ENCODE data around the gene OSBPL1A. TPM values are rescaled to one million over a fixed set of nuclear protein-coding genes. Genes with fewer than 3 reads are reported as not detected.

OSBPL1A gene
- total RNA-seq, 6 donors from 2014 or later, result 33.3 to 64.5 (median 55.4) TPM

DNA sequence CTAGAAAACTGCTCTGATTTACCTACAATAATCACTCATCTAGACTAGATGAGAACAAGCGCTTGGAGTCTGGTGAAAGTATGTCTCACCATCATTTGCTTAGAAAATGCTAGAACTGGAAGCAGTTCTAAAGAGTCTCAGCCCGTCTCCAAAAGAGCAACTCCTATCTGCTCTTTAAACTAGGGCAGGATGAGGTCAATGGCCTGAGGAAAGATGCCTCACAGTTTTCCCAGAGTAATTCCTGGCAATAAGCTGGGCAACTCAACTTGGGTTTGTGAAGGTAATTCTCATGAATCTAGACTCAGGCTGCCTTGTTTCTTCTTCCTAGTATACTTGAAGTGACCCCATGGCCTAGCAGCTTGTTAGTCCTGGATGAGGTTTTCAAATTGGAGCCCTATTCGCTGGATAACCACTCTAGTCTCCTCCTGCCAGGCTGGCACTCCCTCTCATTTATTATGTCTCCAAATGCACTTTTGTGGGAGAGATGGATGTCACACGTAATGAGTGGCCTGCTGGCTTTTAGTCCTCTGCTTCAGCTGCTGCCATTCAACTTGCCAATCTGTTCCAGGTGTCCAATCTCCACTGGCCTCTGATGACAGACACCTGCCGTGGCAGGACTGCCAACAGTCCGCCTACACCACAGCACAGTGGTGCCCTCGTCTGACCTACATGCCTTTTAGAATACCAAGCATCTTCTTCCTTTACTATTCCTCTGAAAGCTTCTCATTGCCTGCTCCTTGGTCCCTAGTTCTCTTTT, 177.9 kb downstream of the OSBPL1A start:
- no peak for TF ChIP-seq EP300 (IDR thresholded peaks at IDR 0.05)
- no peak for TF ChIP-seq POLR2AphosphoS5 (IDR thresholded peaks at IDR 0.05)
- TF ChIP-seq POLR2A (IDR thresholded peaks at IDR 0.05), result no peak
- TF ChIP-seq, protein P1, sequence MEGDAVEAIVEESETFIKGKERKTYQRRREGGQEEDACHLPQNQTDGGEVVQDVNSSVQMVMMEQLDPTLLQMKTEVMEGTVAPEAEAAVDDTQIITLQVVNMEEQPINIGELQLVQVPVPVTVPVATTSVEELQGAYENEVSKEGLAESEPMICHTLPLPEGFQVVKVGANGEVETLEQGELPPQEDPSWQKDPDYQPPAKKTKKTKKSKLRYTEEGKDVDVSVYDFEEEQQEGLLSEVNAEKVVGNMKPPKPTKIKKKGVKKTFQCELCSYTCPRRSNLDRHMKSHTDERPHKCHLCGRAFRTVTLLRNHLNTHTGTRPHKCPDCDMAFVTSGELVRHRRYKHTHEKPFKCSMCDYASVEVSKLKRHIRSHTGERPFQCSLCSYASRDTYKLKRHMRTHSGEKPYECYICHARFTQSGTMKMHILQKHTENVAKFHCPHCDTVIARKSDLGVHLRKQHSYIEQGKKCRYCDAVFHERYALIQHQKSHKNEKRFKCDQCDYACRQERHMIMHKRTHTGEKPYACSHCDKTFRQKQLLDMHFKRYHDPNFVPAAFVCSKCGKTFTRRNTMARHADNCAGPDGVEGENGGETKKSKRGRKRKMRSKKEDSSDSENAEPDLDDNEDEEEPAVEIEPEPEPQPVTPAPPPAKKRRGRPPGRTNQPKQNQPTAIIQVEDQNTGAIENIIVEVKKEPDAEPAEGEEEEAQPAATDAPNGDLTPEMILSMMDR (IDR thresholded peaks at IDR 0.05), result no peak
- no peak for ATAC-seq (ENCODE audit: low FRiP score in 2 of 2)
- peaks cover 0 to 6% (median under 1%) of the 10 kb centered on the region in 4 donors for H3K36me3 ChIP-seq

DNA sequence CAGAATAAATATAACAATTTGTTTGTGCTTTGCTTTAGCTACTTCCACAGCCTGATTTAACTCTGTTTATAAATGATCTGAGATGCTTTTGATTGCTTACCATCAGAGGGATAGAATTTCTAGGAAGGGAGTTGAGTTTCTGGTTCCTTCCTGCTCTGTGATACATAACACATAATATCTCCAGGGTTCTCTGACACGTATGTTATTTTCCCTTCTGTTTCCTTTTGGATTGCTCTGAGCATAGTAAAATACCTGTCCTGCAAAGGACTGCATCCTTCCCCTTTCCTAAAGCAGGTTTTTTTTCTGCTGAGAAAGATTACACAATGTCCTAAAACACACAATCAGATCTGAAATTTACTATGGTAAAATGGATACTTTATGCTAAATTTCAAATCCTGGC, 182.7 kb downstream of the OSBPL1A start:
- no peak for DNase-seq
- ATAC-seq (ENCODE audit: low FRiP score in 2 of 2), result no peak
- Histone ChIP-seq H3K9me3 (no peaks in the 10 kb centered on the region), H3K27me3 (no peaks in the 10 kb centered on the region), H3K4me3 (no peak overlapping the region), H3K36me3 (no peaks in the 10 kb centered on the region), H3K4me1 (peaks cover 4 to 25% (median 13%) of the 10 kb centered on the region in 4 donors), H3K27ac (peak overlapping the region; percentile 23 to 67 (median 44))
- TF ChIP-seq, protein P1 (IDR thresholded peaks at IDR 0.05), result no peak
- TF ChIP-seq EP300 (IDR thresholded peaks at IDR 0.05), result no peak
- no peak for TF ChIP-seq POLR2A (IDR thresholded peaks at IDR 0.05)
- no peak for TF ChIP-seq POLR2AphosphoS5 (IDR thresholded peaks at IDR 0.05)
- 12 to 31% methylated on average over 1 of the region's 1 CpG for WGBS, 2 donors

More for the DNA sequence above, 177.9 kb downstream of the OSBPL1A start:
- no peak overlapping the region for H3K27ac ChIP-seq
- H3K9me3 ChIP-seq, result no peaks in the 10 kb centered on the region
- no peak overlapping the region for H3K4me3 ChIP-seq
- peaks cover 2 to 16% (median 7%) of the 10 kb centered on the region in 4 donors for H3K4me1 ChIP-seq
- no peak for DNase-seq
- WGBS, 2 donors, result 79 to 91% methylated on average over 7 of the region's 7 CpGs
- H3K27me3 ChIP-seq, result no peaks in the 10 kb centered on the region

DNA sequence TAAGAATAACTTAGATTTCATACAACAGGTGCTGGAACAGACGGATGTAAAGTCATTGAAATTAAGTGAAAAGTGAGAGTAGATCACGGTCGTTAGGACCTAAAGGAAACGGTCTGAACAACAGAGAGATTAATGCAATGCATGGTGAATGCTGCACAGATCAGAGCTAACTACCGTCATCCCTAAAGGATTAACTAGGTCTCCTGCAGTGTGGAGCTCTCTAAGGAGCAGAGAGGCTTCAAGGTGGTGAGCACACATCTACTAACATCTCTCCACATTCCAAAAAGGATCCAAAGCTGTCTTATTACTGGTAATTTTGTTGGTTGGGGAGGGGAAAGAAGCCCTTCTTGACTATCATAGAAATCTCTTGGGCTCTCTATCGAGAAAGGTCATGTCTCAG, 183.5 kb downstream of the OSBPL1A start:
- Histone ChIP-seq H3K27ac (peak overlapping the region in 3 of 4 donors; percentile 26 to 67 (median 61)), H3K27me3 (no peaks in the 10 kb centered on the region), H3K4me3 (no peak overlapping the region), H3K9me3 (no peaks in the 10 kb centered on the region), H3K4me1 (peaks cover 4 to 25% (median 13%) of the 10 kb centered on the region in 4 donors), H3K36me3 (no peaks in the 10 kb centered on the region)
- ATAC-seq (ENCODE audit: low FRiP score in 2 of 2) (no peak), DNase-seq (no peak)
- TF ChIP-seq POLR2AphosphoS5 (IDR thresholded peaks at IDR 0.05), result no peak
- TF ChIP-seq EP300 (IDR thresholded peaks at IDR 0.05), result no peak
- TF ChIP-seq POLR2A (IDR thresholded peaks at IDR 0.05), result no peak
- TF ChIP-seq, protein P1 (IDR thresholded peaks at IDR 0.05), result no peak
- WGBS, 2 donors, result 85% methylated on average over 6 of the region's 6 CpGs

DNA sequence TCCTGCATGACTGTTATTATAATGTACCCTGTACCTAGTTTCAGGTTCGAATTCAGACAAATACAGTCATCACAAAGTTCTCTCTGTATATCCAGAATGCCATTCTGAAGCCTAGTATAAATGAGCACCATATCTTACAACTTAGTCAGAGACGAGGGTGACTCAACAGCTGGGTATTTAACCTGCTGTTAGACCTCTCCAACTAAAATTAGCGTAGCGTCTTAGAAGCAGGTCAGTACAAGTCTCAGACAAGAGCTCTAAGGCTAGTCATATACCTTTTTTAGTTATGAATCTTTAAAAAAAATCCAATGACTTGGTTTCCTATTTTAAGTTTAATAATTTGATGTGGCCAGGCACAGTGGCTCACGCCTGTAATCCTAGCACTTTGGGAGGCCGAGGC, 184.7 kb downstream of the OSBPL1A start:
- Histone ChIP-seq H3K27me3 (no peaks in the 10 kb centered on the region), H3K4me1 (peaks cover 4 to 25% (median 13%) of the 10 kb centered on the region in 4 donors), H3K9me3 (no peaks in the 10 kb centered on the region), H3K27ac (no peak overlapping the region), H3K36me3 (no peaks in the 10 kb centered on the region), H3K4me3 (no peak overlapping the region)
- WGBS, 2 donors, result 88 to 90% methylated on average over 6 of the region's 6 CpGs
- no peak for ATAC-seq (ENCODE audit: low FRiP score in 2 of 2)
- no peak for DNase-seq
- no peak for TF ChIP-seq POLR2A (IDR thresholded peaks at IDR 0.05)
- TF ChIP-seq, protein P1 (IDR thresholded peaks at IDR 0.05), result no peak
- no peak for TF ChIP-seq POLR2AphosphoS5 (IDR thresholded peaks at IDR 0.05)
- no peak for TF ChIP-seq EP300 (IDR thresholded peaks at IDR 0.05)
